ENCODE measurements around the gene DCTN3.

Gene DCTN3

DNA sequence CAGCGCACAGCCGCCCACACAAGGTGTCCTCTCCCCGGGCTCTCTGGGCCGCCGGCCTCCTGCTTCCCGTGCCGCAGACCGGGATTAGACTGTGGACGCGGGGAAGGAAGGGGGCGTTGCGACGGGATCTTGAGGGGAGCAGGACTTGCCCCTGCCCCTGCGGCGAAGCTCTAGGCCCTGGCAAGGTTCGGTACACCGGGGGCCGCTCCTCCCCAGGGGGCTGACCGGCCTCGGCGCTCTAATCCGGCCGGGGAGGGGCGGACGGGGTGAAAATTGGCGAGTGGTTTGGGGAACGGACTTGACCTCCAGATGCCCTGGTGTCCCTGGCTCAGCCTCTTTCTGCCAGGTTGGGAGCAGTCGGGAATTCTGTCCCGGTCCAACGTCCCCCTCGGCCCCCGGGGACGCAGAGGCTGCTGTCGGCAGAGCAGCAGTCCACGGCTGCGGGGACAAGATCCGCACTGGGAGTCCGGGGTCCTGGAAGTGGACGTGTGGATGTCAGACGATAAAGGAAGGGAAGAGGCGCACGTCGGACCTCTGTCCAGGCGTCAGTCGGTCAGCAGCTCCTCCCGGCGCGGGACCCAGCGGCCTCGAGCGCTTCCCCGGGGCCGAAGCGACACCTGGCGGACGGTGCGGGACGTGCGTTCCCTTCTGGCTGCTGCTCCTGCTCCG lies 28.9 kb downstream of the DCTN3 start:
- in situ Hi-C loops (cut with HindIII; ENCODE audit: low sequenced_read_pairs): no loop called here

DNA sequence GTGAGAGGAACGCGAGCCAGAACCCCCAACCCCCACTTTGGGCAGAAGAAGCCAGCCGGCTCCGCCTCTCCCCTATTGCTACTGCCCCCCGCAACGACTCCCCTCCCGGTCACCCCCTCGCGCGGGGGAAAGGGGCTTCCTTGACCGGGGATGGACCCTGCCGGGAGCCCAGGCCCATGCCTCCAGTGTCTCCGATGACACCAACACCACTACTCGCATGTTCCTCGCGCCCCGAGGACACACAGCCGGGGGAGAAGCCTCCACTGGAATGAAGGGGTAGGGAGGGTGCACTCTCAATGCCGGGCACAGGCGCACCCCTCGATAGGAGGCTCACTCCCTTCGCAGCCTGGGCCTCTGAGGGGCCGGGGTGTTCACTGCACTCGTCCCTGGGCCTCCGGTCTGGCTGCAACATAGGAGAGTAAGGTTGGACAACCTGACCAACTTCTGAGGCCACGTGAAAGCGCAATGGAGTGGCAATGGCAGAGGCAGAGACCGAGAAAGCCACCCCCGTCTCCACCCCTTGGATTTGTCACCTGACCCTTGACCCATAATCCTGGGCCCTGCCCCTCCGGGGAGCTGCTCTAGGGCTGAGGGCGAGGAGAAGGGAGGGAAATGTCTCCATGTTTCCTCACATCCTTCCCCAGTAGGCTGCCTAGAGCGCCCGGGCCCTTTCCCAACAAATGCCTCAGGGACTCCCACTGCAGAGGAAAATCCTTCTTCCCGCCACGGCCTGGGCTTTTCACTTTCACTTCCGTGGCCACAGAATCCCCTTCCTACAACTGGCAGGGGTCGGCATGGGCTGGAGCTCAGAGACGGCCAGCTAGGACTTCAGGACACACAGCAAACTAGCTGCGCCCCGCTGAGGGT lies 29.7 kb downstream of the DCTN3 start:
- in situ Hi-C loops (cut with HindIII; ENCODE audit: low sequenced_read_pairs): no loop called here

DNA sequence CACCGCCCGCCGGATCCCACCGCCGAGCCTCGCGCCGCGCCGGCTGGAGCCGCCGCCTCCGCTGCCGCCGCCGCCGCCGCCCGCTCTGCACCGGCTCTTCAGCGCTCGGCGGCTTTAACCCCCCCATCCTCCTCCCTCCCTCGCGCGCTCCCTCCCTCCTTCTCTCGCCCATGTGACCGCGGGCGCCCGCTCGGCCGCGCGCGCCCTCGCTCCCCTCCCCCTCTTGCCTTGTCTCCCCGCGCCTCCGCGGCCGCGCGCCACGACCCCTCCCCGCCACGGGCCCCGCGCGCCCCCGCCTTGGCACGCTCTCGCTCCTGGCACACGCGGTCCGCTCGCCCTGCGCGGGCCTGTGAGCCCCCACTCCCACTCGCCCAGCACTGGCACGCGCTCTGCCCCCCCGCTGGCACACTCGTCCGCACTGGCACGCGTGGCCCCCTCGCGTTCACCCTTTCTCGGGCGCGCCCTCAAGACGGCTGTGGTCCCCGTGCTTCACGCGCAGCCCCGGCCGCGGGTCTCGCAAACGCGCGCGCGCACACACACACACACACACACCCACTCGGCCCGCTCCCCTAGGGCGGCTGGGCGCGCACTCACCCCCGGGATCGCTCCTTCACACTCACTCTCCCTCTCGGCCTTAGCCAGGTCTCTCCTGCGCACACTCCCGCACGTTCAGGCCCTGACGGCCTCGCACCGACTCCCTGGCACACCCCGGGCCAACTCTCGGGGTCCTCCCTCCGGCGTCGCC lies 30.5 kb downstream of the DCTN3 start, which contains the start of gene CNTFR:
Gene CNTFR, minus strand, starts transcription at position 89 of the 745 bp plus-strand sequence. CDS start 20,743 bp downstream, outside the sequence.
- in situ Hi-C loops (cut with HindIII; ENCODE audit: low sequenced_read_pairs): no loop called here

DNA sequence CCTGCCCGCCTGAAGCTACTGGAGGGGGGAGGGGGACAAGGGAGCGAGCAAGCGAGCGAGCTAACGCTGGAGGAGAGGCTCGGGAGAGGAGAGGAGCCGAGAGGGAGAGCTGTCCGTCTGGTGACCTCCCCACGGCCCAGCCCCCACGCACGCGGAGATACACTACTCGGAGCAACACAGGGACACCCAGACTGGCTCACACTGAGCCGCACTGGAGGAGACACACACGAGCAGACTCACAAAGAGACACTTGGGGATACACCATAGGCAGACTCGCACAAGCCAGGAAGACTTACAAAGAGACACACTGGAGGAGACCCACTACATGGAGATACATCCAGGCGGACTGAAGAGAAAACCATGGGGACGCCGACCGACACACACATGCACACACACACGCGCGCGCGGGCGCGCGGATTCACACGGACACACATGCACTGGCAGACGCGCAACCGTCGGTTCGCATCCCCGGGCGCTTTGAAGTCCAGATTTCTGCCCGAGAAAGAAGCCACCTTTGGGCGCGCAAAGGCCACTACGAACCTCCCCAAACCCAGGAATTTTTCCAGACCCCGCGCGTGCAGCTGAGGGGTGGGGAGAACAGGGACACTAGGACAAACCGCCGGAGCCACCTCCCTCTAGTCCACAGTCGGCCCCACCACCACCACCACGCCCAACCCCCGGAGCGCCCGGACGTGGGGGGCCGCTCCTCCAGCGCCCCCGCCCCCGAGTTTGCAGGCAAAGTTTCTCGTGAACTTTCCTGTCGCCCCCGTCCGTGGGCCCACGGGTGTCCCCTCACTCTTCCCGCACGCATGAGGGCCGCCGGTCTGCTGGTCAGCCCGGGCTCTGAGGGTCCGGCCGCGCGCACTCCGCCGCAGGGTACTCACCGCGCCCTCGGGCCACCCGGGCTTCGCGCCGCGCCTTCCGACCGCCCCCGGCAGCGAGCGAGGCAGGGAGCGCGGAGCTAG lies 31.3 kb downstream of the DCTN3 start:
- in situ Hi-C loops (cut with HindIII; ENCODE audit: low sequenced_read_pairs): no loop called here

DNA sequence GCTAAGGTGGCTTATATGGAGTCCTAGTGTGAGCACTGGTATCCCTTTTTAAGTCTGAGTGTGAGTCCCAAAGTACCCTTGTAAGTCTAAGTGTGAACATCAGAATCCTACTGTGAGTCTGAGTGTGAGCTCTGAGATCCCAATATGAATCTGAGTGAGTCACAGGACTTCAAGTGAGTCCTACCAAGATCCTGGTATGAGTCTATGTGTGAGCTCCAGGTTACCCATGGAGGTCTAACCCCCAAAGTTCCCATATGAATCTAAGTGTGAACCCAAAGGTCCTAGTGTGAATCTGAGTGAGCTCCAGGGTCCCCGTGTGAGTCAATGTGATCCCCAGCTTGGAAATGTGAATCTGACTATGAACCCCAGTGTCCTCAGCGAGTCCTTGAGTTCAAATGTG lies 33.0 kb downstream of the DCTN3 start:
- in situ Hi-C loops (cut with HindIII; ENCODE audit: low sequenced_read_pairs): no loop called here

DNA sequence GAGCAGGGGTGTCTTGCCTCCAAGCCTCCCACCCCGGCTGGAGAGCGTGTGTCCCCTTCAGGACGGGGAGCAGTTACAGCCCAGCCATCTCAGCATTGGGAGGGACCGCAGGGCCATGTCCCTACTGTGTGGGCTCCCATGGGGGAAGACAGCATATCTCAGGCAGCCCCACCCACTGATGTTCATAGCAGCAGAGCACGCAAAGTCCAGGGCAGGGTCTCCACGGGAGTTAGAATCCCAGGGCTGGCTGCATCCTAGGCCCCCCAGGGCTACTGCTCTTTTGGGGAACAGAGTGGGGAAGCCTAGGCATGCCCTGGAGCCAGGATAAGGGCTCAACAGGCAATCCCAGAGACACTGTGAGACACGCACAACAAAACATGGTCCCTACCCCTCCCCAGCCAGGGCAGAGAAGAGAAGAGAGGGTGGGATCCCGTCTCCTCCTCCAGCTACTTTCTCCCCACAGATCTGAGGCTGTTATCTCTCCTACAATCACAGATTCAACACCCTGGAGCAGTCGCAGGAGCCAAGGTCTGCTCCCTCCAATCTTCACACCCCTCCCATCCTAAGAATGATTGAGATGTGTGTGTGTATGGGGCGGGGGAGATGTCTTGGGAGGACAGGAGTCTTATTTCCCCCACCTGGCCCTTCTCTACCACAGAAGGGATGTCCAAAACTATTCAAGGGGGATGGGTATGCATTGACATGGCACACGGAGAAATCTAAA lies 34.2 kb downstream of the DCTN3 start:
- in situ Hi-C loops (cut with HindIII; ENCODE audit: low sequenced_read_pairs): no loop called here

DNA sequence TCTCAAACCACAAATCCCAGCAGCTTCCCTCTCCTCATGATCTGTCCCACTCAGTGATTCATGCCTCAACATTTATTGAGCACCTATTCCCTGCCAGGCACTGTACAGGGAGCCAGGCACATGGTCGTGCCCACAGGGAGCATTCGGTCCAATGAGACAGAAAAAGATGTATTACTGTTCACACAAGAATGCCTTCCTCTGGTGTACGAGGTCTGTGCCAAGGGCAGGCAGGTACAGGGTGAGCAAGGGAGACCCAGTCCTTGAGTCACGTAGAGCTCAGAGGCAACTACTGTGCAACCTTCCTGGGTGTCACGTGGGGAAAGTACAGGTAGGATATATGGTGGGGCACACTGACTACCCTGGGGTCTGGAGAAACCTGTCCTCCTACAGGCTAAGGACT lies 35.3 kb downstream of the DCTN3 start:
- in situ Hi-C loops (cut with HindIII; ENCODE audit: low sequenced_read_pairs): loop anchor here (5.0 kb wide), 1 partner anchor 73 kb away; no protein-coding TSS in a partner anchor

DNA sequence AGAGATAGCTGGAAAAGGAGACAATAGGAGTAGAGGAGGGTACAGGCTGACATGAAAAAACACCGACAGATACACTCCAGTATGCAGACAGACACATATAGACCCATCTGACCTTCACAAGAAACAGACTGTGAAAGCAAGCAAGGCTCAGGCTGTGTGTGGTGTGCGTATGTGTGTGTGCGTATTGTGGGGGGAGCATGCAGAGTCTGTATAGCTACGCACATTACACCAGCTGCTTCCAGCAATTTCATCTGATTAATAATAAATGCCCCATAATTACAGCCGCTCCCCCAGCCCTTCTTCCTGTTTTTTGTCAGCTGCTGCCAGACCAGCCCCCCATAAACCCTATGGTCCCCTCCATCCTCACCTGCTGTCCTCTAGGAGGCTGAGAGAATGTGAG lies 37.5 kb downstream of the DCTN3 start:
- in situ Hi-C loops (cut with HindIII; ENCODE audit: low sequenced_read_pairs): loop anchor here (5.0 kb wide), 1 partner anchor 70 kb away; no protein-coding TSS in a partner anchor

DNA sequence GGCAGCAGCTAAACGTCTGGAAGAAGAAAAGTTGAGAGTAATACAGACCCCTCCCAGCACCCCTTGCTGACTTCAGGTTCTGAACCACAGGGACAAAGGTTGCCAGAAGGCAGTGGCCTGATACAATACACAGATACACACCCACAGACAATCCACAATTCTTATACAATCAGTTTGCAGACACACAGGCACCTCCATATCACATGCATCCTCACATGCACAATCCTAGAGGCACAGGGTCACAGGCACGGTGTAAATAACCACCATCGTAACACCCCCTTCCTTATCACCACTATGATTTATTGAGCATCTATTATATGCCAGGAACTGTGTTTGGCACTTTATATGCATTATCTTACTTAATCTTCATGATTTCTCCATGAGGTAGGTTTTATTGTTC lies 39.0 kb downstream of the DCTN3 start:
- in situ Hi-C loops (cut with HindIII; ENCODE audit: low sequenced_read_pairs): loop anchor here (5.0 kb wide), 1 partner anchor 69 kb away; no protein-coding TSS in a partner anchor

DNA sequence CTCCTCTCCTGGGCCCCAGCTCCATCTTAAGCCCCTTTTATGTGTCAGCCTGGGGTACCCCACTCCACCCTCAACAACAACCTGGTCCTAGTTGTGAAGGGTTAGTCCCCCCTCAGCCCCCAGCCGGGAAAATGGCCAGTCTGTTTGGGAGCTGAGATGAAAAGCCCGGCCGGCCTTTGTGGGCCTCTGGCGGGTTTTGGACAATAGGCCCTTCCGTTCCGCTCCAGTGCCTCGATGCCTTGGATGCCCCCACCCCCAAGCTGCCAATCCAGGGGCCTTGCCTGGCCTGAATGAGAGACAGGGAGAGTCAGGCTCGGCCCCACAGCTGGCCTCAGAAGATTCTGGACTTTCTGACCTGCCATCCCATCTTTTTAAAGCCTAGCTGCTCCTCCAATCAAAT lies 39.9 kb downstream of the DCTN3 start:
- in situ Hi-C loops (cut with HindIII; ENCODE audit: low sequenced_read_pairs): loop anchor here (5.0 kb wide), 1 partner anchor 68 kb away; no protein-coding TSS in a partner anchor

DNA sequence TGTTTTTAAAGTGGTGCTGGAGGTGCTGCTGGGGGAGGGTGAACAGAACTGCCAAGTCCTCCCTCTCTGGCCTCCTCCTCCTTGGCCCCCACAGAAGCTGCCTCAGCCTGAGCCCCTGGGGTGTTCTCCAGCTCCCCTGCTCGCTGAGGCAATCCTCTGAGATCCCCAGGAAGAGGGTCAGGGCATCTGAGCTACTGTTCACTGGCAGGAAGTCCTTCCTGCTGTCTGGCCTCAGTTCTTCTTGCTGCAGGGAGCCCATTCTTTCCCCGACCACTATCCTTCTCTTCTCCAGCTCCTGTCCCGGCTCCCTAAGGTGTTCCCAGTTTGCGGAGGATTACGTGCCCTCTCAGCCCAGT lies 40.5 kb downstream of the DCTN3 start:
- in situ Hi-C loops (cut with HindIII; ENCODE audit: low sequenced_read_pairs): loop anchor here (5.0 to 10.0 kb wide), 2 partner anchors 67 to 315 kb away; no protein-coding TSS in a partner anchor

DNA sequence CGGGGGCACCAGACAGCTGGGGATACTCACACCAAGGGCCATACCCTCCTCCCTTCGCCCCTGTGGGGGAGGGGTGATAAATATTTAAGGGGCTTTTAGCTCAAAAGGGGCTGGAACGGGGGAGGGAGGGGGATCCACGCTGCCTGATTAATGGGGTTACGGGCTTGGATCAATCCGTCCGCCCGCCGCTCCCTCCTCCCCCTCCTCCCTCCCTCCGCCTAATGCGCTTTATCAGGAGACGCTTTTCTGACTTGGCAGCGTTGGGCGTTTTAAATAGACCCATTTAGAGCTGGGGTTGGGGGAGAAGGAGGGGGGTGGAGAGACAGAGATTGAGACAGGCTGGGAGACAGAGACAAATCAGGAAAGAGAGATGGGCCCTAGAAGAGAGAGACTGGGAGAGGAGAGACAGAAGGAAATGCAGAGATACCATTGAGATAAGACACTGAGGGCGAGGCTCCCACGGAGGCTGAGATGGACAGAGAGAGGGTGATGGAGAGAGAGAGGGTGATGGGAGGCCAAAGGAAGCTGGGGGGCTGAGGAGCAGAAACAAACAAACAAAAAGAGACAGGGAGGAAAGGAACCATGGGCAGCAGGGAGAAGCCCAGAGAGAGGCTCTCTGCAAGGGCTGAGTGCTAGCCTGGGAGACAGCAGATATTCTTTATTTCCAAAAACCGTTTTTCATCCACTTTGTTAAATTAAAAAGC lies 41.0 kb downstream of the DCTN3 start:
- in situ Hi-C loops (cut with HindIII; ENCODE audit: low sequenced_read_pairs): loop anchor here (10.0 kb wide), 1 partner anchor 314 kb away; no protein-coding TSS in a partner anchor

DNA sequence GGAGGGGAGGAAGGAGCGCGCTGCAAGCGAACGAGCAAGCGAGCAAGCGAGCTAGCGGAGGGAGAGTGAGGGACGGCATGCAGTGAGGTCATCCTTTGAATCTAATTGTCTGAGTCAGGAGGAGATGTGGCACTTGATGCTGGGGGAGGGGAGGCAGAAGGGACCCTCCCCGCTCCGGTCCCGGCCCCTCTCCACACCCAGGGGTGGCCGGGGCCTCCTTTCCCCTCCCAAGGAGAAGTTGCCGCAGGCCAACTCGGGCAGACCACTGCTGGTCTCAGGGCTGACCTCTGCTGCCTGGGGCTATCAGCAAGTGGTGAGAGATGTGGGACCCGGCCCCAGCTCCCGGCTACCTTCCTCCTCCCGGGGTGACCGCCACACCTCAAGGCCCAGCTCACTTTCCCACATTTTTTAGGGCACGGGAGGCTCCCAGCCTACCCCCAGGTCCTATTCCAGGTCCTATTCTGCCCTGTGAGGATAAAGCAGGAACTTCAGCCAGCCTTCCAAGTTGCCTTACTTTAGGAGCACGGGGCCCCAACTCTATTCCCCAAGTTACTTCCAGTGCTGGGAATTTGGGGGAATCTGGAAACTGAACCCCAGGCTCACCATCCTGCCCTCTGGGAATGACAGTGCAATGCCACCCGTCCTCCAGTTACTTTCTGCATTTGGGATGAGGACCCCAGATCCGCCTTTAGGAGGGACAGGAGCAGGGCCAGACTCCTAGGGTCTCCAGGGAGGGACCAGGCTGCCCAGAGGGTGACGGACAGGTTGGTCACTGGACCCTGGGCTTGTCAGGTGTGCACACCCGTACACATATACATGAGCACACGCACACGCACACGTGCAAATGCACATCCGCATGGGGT lies 41.8 kb downstream of the DCTN3 start:
- in situ Hi-C loops (cut with HindIII; ENCODE audit: low sequenced_read_pairs): loop anchor here (10.0 kb wide), 1 partner anchor 314 kb away; no protein-coding TSS in a partner anchor

DNA sequence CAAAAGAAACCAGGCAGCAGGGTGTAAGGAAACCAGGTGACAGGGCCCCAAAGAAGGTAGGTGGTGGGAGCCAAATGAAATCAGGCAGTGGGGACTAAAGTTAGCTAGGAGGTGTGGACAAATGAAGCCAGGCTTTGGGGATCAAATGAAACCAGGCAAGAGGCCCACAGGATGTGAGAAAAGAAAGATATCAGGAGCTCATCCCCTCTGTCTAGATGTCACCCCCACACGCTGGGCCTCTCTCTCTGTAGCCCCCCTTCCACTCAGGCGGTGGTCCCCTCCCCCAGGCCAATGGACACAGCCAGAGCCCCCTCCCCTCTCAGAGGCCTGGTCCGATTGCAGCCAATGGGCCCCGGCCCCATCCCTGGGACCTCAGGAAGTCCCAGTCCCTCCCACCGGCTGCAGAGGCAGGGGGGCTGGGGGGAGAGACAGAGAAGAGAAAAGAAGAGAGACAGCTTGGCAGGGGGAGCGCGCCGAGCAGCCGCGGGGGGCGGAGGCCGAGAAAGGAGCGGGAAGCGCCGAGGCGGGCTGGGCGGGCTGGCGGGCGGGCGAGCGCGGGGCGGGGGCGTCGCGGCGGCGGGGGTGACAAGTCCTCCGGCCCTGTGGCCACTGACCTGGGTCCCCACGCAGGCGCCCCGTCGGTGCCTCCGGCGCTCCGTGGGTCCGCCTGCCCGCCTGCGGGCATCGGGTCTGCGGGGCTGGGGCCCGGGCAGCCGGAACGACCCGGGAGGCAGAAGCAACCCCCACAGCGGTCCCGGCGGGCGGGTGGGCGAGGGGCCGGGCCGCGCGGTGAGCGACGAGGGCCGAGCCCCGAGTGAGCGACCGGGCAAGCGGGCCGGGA lies 42.7 kb downstream of the DCTN3 start:
- in situ Hi-C loops (cut with HindIII; ENCODE audit: low sequenced_read_pairs): loop anchor here (10.0 kb wide), 1 partner anchor 313 kb away; no protein-coding TSS in a partner anchor

DNA sequence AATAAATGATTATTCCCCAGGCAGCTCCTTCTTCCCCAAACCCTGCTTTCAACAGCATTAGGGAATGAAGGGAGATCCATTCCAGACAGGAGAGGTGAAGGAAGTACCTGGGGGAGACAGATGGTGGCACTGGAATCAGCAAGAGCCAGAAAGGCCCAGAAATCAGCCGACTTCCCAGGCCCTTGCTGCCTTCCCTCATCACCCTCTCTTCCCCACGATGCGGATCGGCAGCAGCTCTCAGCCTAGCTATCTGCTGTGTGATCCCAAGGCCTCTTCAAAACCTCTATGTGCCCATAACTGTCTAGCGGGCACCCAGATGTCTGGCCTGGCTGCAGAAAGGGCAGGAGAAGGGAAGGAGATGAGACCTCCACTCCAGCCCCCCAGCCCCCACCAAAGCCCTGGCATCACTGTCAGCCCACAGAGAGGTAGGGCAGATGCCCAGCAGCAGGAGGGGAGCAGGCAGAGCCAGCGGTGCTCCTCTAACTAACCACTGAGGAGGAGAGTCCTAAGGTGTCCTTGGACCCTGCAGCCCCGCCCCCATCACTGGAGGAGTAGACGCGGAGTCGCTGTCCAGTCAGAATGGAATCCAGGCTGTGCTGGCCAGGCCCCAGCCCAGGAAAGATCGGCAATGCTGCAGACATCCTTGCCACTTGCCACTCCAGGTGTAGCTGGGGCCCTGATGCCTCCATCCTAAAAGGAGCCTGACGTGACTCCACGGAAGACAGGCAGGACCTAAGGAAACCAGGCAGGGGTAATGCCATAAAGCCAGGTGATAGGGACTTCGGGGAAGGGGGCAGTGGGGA lies 43.5 kb downstream of the DCTN3 start:
- in situ Hi-C loops (cut with HindIII; ENCODE audit: low sequenced_read_pairs): loop anchor here (10.0 kb wide), 1 partner anchor 312 kb away; no protein-coding TSS in a partner anchor

Data from endothelial cell of hepatic sinusoid (primary cell).